ENCODE results near the gene CDHR2. TPM values are rescaled to one million over a fixed set of nuclear protein-coding genes. Genes with fewer than 3 reads are reported as not detected.

CDHR2 gene
- total and polyA plus RNA-seq, 8 donors = 0.13 to 18.7 (median 9.7) TPM

- Histone ChIP-seq H3K27ac (no peak overlapping the region), H3K9me3 (no peaks in the 10 kb centered on the region), H3K4me3 (no peak overlapping the region), H3K36me3 (peaks cover 40 to 66% (median 57%) of the 10 kb centered on the region in 4 donors), H3K4me1 (peaks cover 24 to 46% (median 32%) of the 10 kb centered on the region in 4 donors), H3K27me3 (no peaks in the 10 kb centered on the region)
- WGBS, 5 donors = 81 to 91% (median 89%) methylated on average over 2 to 11 of the region's 11 CpGs
- intact Hi-C loops (cut with DNase I; ENCODE audit: low total_unique reads) = no loop called here
- no peak for DNase-seq
- TF ChIP-seq EP300 (IDR thresholded peaks at IDR 0.05) = no peak
- TF ChIP-seq POLR2AphosphoS5 (IDR thresholded peaks at IDR 0.05) = no peak
- TF ChIP-seq, protein P1, sequence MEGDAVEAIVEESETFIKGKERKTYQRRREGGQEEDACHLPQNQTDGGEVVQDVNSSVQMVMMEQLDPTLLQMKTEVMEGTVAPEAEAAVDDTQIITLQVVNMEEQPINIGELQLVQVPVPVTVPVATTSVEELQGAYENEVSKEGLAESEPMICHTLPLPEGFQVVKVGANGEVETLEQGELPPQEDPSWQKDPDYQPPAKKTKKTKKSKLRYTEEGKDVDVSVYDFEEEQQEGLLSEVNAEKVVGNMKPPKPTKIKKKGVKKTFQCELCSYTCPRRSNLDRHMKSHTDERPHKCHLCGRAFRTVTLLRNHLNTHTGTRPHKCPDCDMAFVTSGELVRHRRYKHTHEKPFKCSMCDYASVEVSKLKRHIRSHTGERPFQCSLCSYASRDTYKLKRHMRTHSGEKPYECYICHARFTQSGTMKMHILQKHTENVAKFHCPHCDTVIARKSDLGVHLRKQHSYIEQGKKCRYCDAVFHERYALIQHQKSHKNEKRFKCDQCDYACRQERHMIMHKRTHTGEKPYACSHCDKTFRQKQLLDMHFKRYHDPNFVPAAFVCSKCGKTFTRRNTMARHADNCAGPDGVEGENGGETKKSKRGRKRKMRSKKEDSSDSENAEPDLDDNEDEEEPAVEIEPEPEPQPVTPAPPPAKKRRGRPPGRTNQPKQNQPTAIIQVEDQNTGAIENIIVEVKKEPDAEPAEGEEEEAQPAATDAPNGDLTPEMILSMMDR (IDR thresholded peaks at IDR 0.05) = no peak
- TF ChIP-seq POLR2A (IDR thresholded peaks at IDR 0.05) = no peak
Measured at GRCh38 chr5:176528301-176528700, 20.8 kb upstream of the CDHR2 start.

- TF ChIP-seq EP300 (IDR thresholded peaks at IDR 0.05) = no peak
- no peak for TF ChIP-seq POLR2AphosphoS5 (IDR thresholded peaks at IDR 0.05)
- TF ChIP-seq, protein P1 (IDR thresholded peaks at IDR 0.05) = no peak
- no peak for TF ChIP-seq POLR2A (IDR thresholded peaks at IDR 0.05)
- no peak for DNase-seq
- Histone ChIP-seq H3K9me3 (no peaks in the 10 kb centered on the region), H3K27me3 (no peaks in the 10 kb centered on the region), H3K4me3 (no peak overlapping the region), H3K4me1 (peaks cover 28 to 50% (median 36%) of the 10 kb centered on the region in 4 donors), H3K36me3 (peaks cover 40 to 66% (median 57%) of the 10 kb centered on the region in 4 donors), H3K27ac (no peak overlapping the region)
- intact Hi-C loops (cut with DNase I; ENCODE audit: low total_unique reads) = no loop called here
- WGBS, 5 donors = 10 to 92% (median 82%) methylated on average over 2 to 17 of the region's 17 CpGs
Measured at GRCh38 chr5:176528761-176529115, 20.4 kb upstream of the CDHR2 start.

- no peaks in the 10 kb centered on the region for H3K9me3 ChIP-seq
- intact Hi-C loops (cut with DNase I; ENCODE audit: low total_unique reads) = no loop called here
- DNase-seq = no peak
- no peaks in the 10 kb centered on the region for H3K27me3 ChIP-seq
- H3K36me3 ChIP-seq = peaks cover 40 to 66% (median 57%) of the 10 kb centered on the region in 4 donors
- H3K4me1 ChIP-seq = peaks cover 33 to 55% (median 41%) of the 10 kb centered on the region in 4 donors
- 88 to 95% (median 95%) methylated on average over 24 to 26 of the region's 26 CpGs for WGBS, 5 donors
- H3K4me3 ChIP-seq = no peak overlapping the region
- H3K27ac ChIP-seq = no peak overlapping the region
- TF ChIP-seq, protein P1 (IDR thresholded peaks at IDR 0.05) = no peak
- TF ChIP-seq EP300 (IDR thresholded peaks at IDR 0.05) (no peak), POLR2AphosphoS5 (IDR thresholded peaks at IDR 0.05) (no peak), POLR2A (IDR thresholded peaks at IDR 0.05) (no peak)
Measured at GRCh38 chr5:176529116-176529740, 19.9 kb upstream of the CDHR2 start.

GRCh38 chr5:176529741-176530141 lies 19.4 kb upstream of the CDHR2 start:
- Histone ChIP-seq H3K4me1 (peaks cover 38 to 60% (median 46%) of the 10 kb centered on the region in 4 donors), H3K27ac (no peak overlapping the region), H3K9me3 (no peaks in the 10 kb centered on the region), H3K36me3 (peaks cover 40 to 66% (median 57%) of the 10 kb centered on the region in 4 donors), H3K4me3 (no peak overlapping the region), H3K27me3 (no peaks in the 10 kb centered on the region)
- DNase-seq = no peak
- TF ChIP-seq POLR2AphosphoS5 (IDR thresholded peaks at IDR 0.05) = no peak
- TF ChIP-seq, protein P1 (IDR thresholded peaks at IDR 0.05) = no peak
- TF ChIP-seq EP300 (IDR thresholded peaks at IDR 0.05) = no peak
- no peak for TF ChIP-seq POLR2A (IDR thresholded peaks at IDR 0.05)
- intact Hi-C loops (cut with DNase I; ENCODE audit: low total_unique reads) = no loop called here
- 64 to 80% (median 73%) methylated on average over 6 to 11 of the region's 11 CpGs for WGBS, 5 donors

Data from stomach (tissue), 9 donors.